IPS-NIHi11 (cell line): ENCODE data around the gene TWSG1.
"Not testable (repeated sequence)": the region's sequence is repeated elsewhere in the genome, so short reads cannot be mapped to it uniquely, and the experiment has no call there.

Experiments
- DNase-seq: peaks from one replicate; pipeline ENCODE4 v3.0.0; 2012; ENCODE audit warnings: mixed read lengths, low spot score

The TWSG1 gene

GRCh38 chr18:9392726-9393125 is 58.2 kb downstream of the TWSG1 start:
- no peak for DNase-seq

- DNase-seq = no peak
Observed at GRCh38 chr18:9394046-9394445, 59.5 kb downstream of the TWSG1 start.

GRCh38 chr18:9400197-9400596 is 65.6 kb downstream of the TWSG1 start:
- no peak for DNase-seq

- no peak for DNase-seq
Observed at GRCh38 chr18:9401176-9401575, 66.6 kb downstream of the TWSG1 start.

GRCh38 chr18:9402358-9403007 is 67.9 kb downstream of the TWSG1 start:
- not testable (repeated sequence) for DNase-seq

GRCh38 chr18:9403795-9404564 is 69.4 kb downstream of the TWSG1 start:
- DNase-seq = peak; percentile 47

- DNase-seq = no peak
Observed at GRCh38 chr18:9404565-9405060, 70.0 kb downstream of the TWSG1 start.

- DNase-seq = no peak
Observed at GRCh38 chr18:9405130-9405529, 70.6 kb downstream of the TWSG1 start.

- no peak for DNase-seq
Observed at GRCh38 chr18:9405977-9406376, 71.4 kb downstream of the TWSG1 start.

- DNase-seq = no peak
Observed at GRCh38 chr18:9410515-9410914, 75.9 kb downstream of the TWSG1 start.

- no peak for DNase-seq
Observed at GRCh38 chr18:9413576-9413975, 79.0 kb downstream of the TWSG1 start.

- no peak for DNase-seq
Observed at GRCh38 chr18:9416563-9417072, 82.0 kb downstream of the TWSG1 start.

GRCh38 chr18:9417073-9417851 is 82.7 kb downstream of the TWSG1 start:
- DNase-seq = peak; percentile 60

GRCh38 chr18:9418047-9418690 is 83.6 kb downstream of the TWSG1 start:
- no peak for DNase-seq

GRCh38 chr18:9419956-9420631 is 85.5 kb downstream of the TWSG1 start:
- no peak for DNase-seq

- DNase-seq = no peak
Observed at GRCh38 chr18:9421096-9421900, 86.7 kb downstream of the TWSG1 start.

GRCh38 chr18:9421901-9422327 is 87.3 kb downstream of the TWSG1 start:
- DNase-seq = no peak

GRCh38 chr18:9422816-9423519 is 88.4 kb downstream of the TWSG1 start:
- DNase-seq = no peak

- DNase-seq = not testable (repeated sequence)
Observed at GRCh38 chr18:9423648-9424047, 89.1 kb downstream of the TWSG1 start.

- not testable (repeated sequence) for DNase-seq
Observed at GRCh38 chr18:9424235-9424634, 89.7 kb downstream of the TWSG1 start.
